ENCODE results near the gene SCUBE2. TPM values are rescaled to one million over a fixed set of nuclear protein-coding genes. Genes with fewer than 3 reads are reported as not detected.

The SCUBE2 gene
- total and polyA plus RNA-seq, 2 of the 4 experiments (the other 2 are of a cell fraction) = 0.43 to 0.72 TPM

GRCh38 chr11:9094420-9094819 lies 3.0 kb upstream of the SCUBE2 start:
- no peaks in the 10 kb centered on the region for H3K9me1 ChIP-seq (ENCODE audit: insufficient read depth, low read length)
- BruUV-seq (replicated peaks) = no TSS peak
- H3K4ac ChIP-seq (ENCODE audit: low read depth, low read length) = no peak overlapping the region
- intact Hi-C loops (cut with micrococcal nuclease) (no loop called here), in situ Hi-C loops (cut with MboI; ENCODE audit: low sequenced_read_pairs) (no loop called here), dilution Hi-C loops (cut with HindIII; ENCODE audit: low sequenced_read_pairs, unreplicated experiment) (no loop called here)
- no peak for DNase-seq
- 0 out of 2 replicates have a peak, but pooled peaks cover 2% of the 10 kb centered on the region for H3K4me1 ChIP-seq (ENCODE audit: control insufficient read depth, insufficient read depth, low read length)
- H3K27ac ChIP-seq (ENCODE audit: insufficient read depth, low read length) = no peak overlapping the region
- H3K18ac ChIP-seq (ENCODE audit: low read depth, low read length) = no peak overlapping the region
- TF ChIP-seq MXI1 (IDR thresholded peaks at IDR 0.05; ENCODE audit: borderline replicate concordance, low read depth, low read length) = no peak
- no peak for TF ChIP-seq BHLHE40 (IDR thresholded peaks at IDR 0.05; ENCODE audit: low read depth, low read length)
- no peak for TF ChIP-seq RFX5 (IDR thresholded peaks at IDR 0.05; ENCODE audit: low read depth, low read length)
- TF ChIP-seq SMC3 (IDR thresholded peaks at IDR 0.05; ENCODE audit: low read depth, low read length) = no peak
- TF ChIP-seq MAZ (IDR thresholded peaks at IDR 0.05; ENCODE audit: borderline replicate concordance, low read depth, low read length) = no peak
- no peak for TF ChIP-seq RAD21 (IDR thresholded peaks at IDR 0.05; ENCODE audit: low read length)
- TF ChIP-seq FOS (IDR thresholded peaks at IDR 0.05; ENCODE audit: low read depth, low read length) = no peak
- no peak for TF ChIP-seq CHD1 (IDR thresholded peaks at IDR 0.05; ENCODE audit: low read depth, low read length)
- TF ChIP-seq RCOR1 (IDR thresholded peaks at IDR 0.05; ENCODE audit: insufficient replicate concordance, low read length) = no peak
- no peak for TF ChIP-seq POLR2A (IDR thresholded peaks at IDR 0.05; ENCODE audit: low read depth, low read length)
- TF ChIP-seq USF2 (IDR thresholded peaks at IDR 0.05; ENCODE audit: low read depth, low read length) = no peak
- no peak for TF ChIP-seq NFE2L2 (IDR thresholded peaks at IDR 0.05; ENCODE audit: low read depth, low read length)
- no peak for TF ChIP-seq ELK1 (IDR thresholded peaks at IDR 0.05; ENCODE audit: borderline replicate concordance, low read depth, low read length)
- H3K4me2 ChIP-seq (ENCODE audit: low read depth, low read length) = no peak overlapping the region
- peaks cover 20% of the 10 kb centered on the region; the same call in 1 of the 2 replicates for H3K27me3 ChIP-seq (ENCODE audit: control insufficient read depth, insufficient read depth, low read length)
- 100% methylated on average over 1 of the region's 8 CpGs; no CpG with 5 or more reads in 1 of the 2 experiments for WGBS, 2 experiments (ENCODE audit: extremely low coverage in 2 of 2, insufficient read length in 1 of 2)
- H2BK120ac ChIP-seq (ENCODE audit: low read depth, low read length) = no peak overlapping the region
- H3K56ac ChIP-seq (ENCODE audit: extremely low read depth, insufficient read depth, low read length) = no peak overlapping the region
- no peaks in the 10 kb centered on the region for H3K9me3 ChIP-seq (ENCODE audit: control insufficient read depth, insufficient read depth, low read length)
- no peak overlapping the region for H2BK20ac ChIP-seq (ENCODE audit: low read depth, low read length)
- H4K5ac ChIP-seq (ENCODE audit: low read depth, low read length) = no peak overlapping the region
- no peak overlapping the region for H3K9ac ChIP-seq (ENCODE audit: low read depth, low read length)
- no peak overlapping the region for H3K23ac ChIP-seq (ENCODE audit: low read depth, low read length)
- no peaks in the 10 kb centered on the region for H4K20me1 ChIP-seq (ENCODE audit: insufficient read depth, low read length)
- H4K91ac ChIP-seq (ENCODE audit: insufficient read depth, low read depth, low read length) = no peak overlapping the region
- H2BK5ac ChIP-seq (ENCODE audit: low read depth, low read length, poor library complexity, severe bottlenecking) = no peak overlapping the region
- H2BK15ac ChIP-seq (ENCODE audit: low read depth, low read length) = no peak overlapping the region
- no peak overlapping the region for H4K8ac ChIP-seq (ENCODE audit: low read depth in 2 of 2, low read length in 2 of 2)
- no peak overlapping the region for H3K14ac ChIP-seq (replicated peaks; ENCODE audit: low read depth, low read length)
- no peak overlapping the region for H2AFZ ChIP-seq (replicated peaks; ENCODE audit: low read length, poor library complexity)
- no peak overlapping the region for H2AK5ac ChIP-seq (ENCODE audit: low read depth, low read length)
- CTCF ChIA-PET = interaction anchor here (0.5 to 2.8 kb wide), 3 partner anchors 15 to 79 kb away, joined by 5 to 10 read pairs (median 9); no protein-coding TSS in a partner anchor
- H3K36me3 ChIP-seq (ENCODE audit: control insufficient read depth, insufficient read depth, low read length) = no peaks in the 10 kb centered on the region
- POLR2A ChIA-PET (ENCODE audit: unreplicated experiment) = no interaction called here
- H3K4me3 ChIP-seq (ENCODE audit: insufficient read depth, low read depth, low read length) = no peak overlapping the region
- ATAC-seq (ENCODE audit: low read depth) = no peak
- no peak overlapping the region for H2AK9ac ChIP-seq (replicated peaks; ENCODE audit: low read depth, low read length, poor library complexity)
- H3K79me1 ChIP-seq (ENCODE audit: low read depth in 1 of 2, low read length in 2 of 2) = no peaks in the 10 kb centered on the region

Measured in IMR-90 (cell line).